GM23338 (cell line): Measurements from ENCODE around the gene HAPLN3.

Experiments used
- CREB1 ChIP-seq: fragments of 250-450 bp; sonication (Bioruptor Pico); IDR thresholded peaks from 2 replicates; pipeline ENCODE4 v1.5.0; 2020; ENCODE audit warnings: low read depth, mild to moderate bottlenecking, moderate library complexity
- CTCF ChIP-seq, 2 experiments: fragments of 200-600 bp in 1 of 2; sonication (generic) in 1 of 2; conservative IDR thresholded peaks; 2 replicates each; pipeline versions ENCODE4 v1.5.1 to v1.6.1; 2016 to 2017; ENCODE audit warnings: antibody characterized with exemption in 2 of 2, low read depth in 2 of 2, mild to moderate bottlenecking in 2 of 2, moderate library complexity in 1 of 2
- ETS1 ChIP-seq: IDR thresholded peaks from 2 replicates; pipeline ENCODE4 v1.6.1; 2016; ENCODE audit warnings: antibody characterized with exemption
- EZH2 ChIP-seq: fragments of 200-600 bp; sonication (generic); IDR thresholded peaks from one replicate; pipeline ENCODE4 v1.8.0; 2017; ENCODE audit warnings: antibody characterized with exemption, mild to moderate bottlenecking, low read depth; ENCODE audit not compliant: unreplicated experiment
- EZH2phosphoT487 ChIP-seq: fragments of 200-600 bp; sonication (generic); IDR thresholded peaks from one replicate; pipeline ENCODE4 v1.8.1; 2018; ENCODE audit warnings: antibody characterized with exemption; ENCODE audit not compliant: unreplicated experiment
- JUNB ChIP-seq: IDR thresholded peaks from one replicate; pipeline ENCODE4 v1.6.1; 2016; ENCODE audit warnings: antibody characterized with exemption; ENCODE audit not compliant: unreplicated experiment
- NANOG ChIP-seq: IDR thresholded peaks from 2 replicates; pipeline ENCODE4 v1.6.1; 2016; ENCODE audit warnings: antibody characterized with exemption, borderline replicate concordance
- POLR2AphosphoS5 ChIP-seq: IDR thresholded peaks from 2 replicates; pipeline ENCODE4 v1.6.1; 2016; ENCODE audit warnings: antibody characterized with exemption, low read depth
- REST ChIP-seq: IDR thresholded peaks from one replicate; pipeline ENCODE4 v1.6.1; 2018; ENCODE audit warnings: antibody characterized with exemption; ENCODE audit not compliant: unreplicated experiment
- STAT1 ChIP-seq: IDR thresholded peaks from one replicate; pipeline ENCODE4 v1.6.1; 2016; ENCODE audit warnings: antibody characterized with exemption; ENCODE audit not compliant: unreplicated experiment
- ZNF114 ChIP-seq: fragments of 250-450 bp; sonication (Bioruptor Pico); IDR thresholded peaks from 2 replicates; pipeline ENCODE4 v1.5.0; 2020; ENCODE audit warnings: mild to moderate bottlenecking, moderate library complexity
- ZNF331 ChIP-seq: fragments of 250-450 bp; sonication (Bioruptor Pico); IDR thresholded peaks from 2 replicates; pipeline ENCODE4 v1.5.0; 2020; ENCODE audit warnings: low read depth, mild to moderate bottlenecking, moderate library complexity
- ZNF462 ChIP-seq: fragments of 250-450 bp; sonication (Bioruptor Pico); IDR thresholded peaks from 2 replicates; pipeline ENCODE4 v1.5.0; 2020; ENCODE audit warnings: mild to moderate bottlenecking, moderate library complexity

GRCh38 chr15:88896333-88897033, 1.1 kb upstream of the HAPLN3 start:
- no peak for TF ChIP-seq CTCF (conservative IDR thresholded peaks at IDR 0.05; ENCODE audit: low read depth in 2 of 2)
- no peak; the same call in 1 of the 2 replicates for TF ChIP-seq POLR2AphosphoS5
- TF ChIP-seq EZH2 = no peak
- TF ChIP-seq CREB1 (CRISPR knock-in tag) = no peak
- TF ChIP-seq REST = no peak
- TF ChIP-seq EZH2phosphoT487 = no peak
- TF ChIP-seq ETS1 = no peak
- no peak for TF ChIP-seq ZNF331 (CRISPR knock-in tag)
- TF ChIP-seq JUNB = no peak
- TF ChIP-seq ZNF114 (CRISPR knock-in tag) = no peak
- no peak for TF ChIP-seq STAT1
- no peak for TF ChIP-seq NANOG
- no peak for TF ChIP-seq ZNF462 (CRISPR knock-in tag)
